ENCODE measurements around the gene PCDH10.

- TF ChIP-seq, protein P1, sequence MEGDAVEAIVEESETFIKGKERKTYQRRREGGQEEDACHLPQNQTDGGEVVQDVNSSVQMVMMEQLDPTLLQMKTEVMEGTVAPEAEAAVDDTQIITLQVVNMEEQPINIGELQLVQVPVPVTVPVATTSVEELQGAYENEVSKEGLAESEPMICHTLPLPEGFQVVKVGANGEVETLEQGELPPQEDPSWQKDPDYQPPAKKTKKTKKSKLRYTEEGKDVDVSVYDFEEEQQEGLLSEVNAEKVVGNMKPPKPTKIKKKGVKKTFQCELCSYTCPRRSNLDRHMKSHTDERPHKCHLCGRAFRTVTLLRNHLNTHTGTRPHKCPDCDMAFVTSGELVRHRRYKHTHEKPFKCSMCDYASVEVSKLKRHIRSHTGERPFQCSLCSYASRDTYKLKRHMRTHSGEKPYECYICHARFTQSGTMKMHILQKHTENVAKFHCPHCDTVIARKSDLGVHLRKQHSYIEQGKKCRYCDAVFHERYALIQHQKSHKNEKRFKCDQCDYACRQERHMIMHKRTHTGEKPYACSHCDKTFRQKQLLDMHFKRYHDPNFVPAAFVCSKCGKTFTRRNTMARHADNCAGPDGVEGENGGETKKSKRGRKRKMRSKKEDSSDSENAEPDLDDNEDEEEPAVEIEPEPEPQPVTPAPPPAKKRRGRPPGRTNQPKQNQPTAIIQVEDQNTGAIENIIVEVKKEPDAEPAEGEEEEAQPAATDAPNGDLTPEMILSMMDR (IDR thresholded peaks at IDR 0.05), result no peak
- TF ChIP-seq EP300 (IDR thresholded peaks at IDR 0.05), result no peak
- no peak for TF ChIP-seq POLR2A (IDR thresholded peaks at IDR 0.05)
Observed at GRCh38 chr4:133189147-133189517, 40.0 kb downstream of the PCDH10 start.
